ENCODE results near the gene CD300E.

DNA sequence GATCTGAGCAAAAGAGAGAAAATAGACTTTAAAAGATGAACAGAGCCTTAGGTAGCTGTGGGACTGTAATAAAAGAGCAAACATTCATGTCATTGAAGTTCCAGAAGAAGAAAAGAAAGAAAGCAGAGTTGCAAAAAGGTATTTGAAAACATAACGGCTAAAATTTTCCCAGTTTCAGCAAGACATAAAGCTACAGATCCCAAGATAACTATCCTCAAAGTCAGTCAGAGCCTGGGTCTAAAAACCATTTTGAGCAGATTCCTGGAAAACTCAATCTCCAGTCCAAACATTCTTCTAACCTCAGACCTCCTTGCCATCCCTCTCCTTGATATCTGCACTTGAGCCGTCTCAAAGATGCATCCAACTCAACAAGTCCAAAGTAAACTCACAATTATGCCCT lies 20.9 kb upstream of the CD300E start:
- TF ChIP-seq POU6F1 (CRISPR knock-in tag; IDR thresholded peaks at IDR 0.05; ENCODE audit: borderline replicate concordance, low read depth), result no peak
- no peak for TF ChIP-seq PATZ1 (CRISPR knock-in tag; IDR thresholded peaks at IDR 0.05; ENCODE audit: borderline replicate concordance)
- no peak for TF ChIP-seq ARNTL (CRISPR knock-in tag; IDR thresholded peaks at IDR 0.05; ENCODE audit: borderline replicate concordance, low read depth)
- no peak for TF ChIP-seq ZC3H10 (CRISPR knock-in tag; IDR thresholded peaks at IDR 0.05)
- no peak for TF ChIP-seq ZNF8 (CRISPR knock-in tag; IDR thresholded peaks at IDR 0.05)
- TF ChIP-seq, protein P1, sequence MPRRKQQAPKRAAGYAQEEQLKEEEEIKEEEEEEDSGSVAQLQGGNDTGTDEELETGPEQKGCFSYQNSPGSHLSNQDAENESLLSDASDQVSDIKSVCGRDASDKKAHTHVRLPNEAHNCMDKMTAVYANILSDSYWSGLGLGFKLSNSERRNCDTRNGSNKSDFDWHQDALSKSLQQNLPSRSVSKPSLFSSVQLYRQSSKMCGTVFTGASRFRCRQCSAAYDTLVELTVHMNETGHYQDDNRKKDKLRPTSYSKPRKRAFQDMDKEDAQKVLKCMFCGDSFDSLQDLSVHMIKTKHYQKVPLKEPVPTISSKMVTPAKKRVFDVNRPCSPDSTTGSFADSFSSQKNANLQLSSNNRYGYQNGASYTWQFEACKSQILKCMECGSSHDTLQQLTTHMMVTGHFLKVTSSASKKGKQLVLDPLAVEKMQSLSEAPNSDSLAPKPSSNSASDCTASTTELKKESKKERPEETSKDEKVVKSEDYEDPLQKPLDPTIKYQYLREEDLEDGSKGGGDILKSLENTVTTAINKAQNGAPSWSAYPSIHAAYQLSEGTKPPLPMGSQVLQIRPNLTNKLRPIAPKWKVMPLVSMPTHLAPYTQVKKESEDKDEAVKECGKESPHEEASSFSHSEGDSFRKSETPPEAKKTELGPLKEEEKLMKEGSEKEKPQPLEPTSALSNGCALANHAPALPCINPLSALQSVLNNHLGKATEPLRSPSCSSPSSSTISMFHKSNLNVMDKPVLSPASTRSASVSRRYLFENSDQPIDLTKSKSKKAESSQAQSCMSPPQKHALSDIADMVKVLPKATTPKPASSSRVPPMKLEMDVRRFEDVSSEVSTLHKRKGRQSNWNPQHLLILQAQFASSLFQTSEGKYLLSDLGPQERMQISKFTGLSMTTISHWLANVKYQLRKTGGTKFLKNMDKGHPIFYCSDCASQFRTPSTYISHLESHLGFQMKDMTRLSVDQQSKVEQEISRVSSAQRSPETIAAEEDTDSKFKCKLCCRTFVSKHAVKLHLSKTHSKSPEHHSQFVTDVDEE (CRISPR knock-in tag; IDR thresholded peaks at IDR 0.05), result no peak
- TF ChIP-seq BACH2 (CRISPR knock-in tag; IDR thresholded peaks at IDR 0.05; ENCODE audit: borderline replicate concordance), result no peak
- no peak for TF ChIP-seq ZFP30 (CRISPR knock-in tag; IDR thresholded peaks at IDR 0.05)

Data from SK-N-SH treated with all-trans-retinoic acid at 6 μM for 48 hours (cell line).